Measurements from ENCODE around the gene ADA.
"Not testable (repeated sequence)": the region's sequence is repeated elsewhere in the genome, so short reads cannot be mapped to it uniquely, and the experiment has no call there.

ADA gene

DNA sequence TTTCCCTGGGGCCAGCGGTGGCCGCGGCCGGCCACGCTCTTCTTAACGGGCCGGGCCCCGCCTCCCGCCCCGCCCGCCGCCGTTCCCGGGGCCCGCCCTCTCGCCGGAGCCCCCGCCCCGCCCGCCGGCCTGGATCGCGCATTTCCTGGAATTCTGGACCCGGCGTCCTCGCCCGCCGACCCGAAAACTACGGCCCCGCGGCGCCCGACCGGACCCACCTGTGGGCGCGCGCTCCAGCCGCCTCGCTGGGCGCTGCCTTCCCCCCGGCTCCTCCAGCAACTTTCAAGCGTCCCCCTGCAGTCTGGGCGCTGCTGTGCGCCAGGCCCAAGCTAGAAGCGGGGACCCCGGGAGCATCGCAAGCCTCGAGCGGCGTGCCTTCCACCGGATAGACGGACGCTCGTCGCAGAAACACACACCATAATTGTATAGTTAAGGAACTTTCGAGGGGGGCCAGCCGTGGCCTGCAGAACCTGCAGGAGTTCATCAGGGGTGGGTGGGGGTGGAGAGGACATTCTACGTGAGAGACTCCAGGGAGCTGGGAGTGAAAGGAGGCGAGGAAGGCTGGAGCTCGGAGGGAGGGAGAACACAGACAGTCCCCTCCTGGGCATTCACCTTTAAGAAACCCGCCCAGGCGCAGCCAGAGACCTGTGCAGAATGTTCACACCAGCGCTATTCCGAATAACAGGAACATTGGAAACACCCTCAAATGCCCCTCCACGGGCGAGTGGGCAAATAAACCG is at the start of gene ADA:
ADA (minus strand) TSS at position 16 of the 740 bp plus-strand sequence. CDS start 92 bp downstream, outside the sequence.
- no peak for DNase-seq (ENCODE audit: low read depth)

DNA sequence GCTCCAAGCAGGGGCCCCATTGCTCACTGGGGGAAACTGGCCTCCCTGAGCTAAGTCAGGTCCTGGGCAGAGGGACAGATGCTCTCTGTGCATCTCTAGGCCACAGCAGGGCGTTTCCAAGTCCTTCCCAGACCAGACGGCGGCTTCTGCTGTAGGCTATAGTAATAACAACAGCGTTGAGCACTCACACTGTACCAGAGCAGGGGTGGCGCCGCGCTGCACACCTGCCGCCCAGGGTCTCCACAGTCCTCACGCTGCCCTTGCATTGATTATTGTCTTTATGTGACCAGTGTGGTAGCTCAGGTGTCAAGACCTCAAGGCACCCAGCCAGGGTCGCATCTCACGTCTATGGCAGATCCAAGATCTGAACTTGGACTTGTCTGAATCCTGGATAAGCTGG is 48.8 kb upstream of the ADA start:
- no peak for DNase-seq (ENCODE audit: low read depth)

DNA sequence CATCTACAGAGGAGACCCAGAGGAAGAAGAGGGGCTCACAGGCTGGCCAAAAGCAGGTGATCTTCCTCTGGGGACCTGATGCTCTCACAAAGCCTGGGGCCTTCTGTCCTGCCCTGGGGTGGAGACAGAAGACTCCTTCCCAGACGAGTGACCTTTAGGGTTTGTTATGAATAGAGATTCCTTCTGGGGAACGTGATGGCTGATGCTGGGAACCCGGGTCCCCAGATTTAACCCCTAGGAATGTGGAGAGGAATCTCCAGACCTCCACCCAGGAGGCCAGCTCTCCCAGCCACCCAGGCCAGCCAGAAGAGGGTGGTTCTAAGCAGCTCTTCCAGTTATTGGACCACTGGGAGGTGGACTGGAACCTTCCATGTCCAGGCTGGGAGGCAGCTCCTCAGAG is 46.9 kb upstream of the ADA start:
- no peak for DNase-seq (ENCODE audit: low read depth)

DNA sequence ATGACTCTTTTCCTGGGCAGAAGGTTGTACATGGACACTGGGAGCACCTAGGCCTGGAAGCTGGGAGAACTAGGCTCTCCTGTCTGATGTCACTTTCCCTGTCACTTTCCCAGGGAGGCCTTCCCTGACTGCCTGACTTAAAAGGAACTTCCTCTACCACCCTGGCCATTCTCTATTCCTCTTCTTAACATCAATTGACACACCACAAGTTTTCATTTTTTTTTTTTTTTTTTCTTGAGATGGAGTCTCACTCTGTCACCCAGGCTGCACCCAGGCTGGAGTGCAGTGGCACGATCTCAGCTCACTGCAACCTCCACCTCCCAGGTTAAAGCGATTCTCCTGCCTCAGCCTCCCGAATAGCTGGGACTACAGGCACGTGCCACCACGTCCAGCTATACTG is 45.5 kb upstream of the ADA start:
- not testable (repeated sequence) for DNase-seq (ENCODE audit: low read depth)

DNA sequence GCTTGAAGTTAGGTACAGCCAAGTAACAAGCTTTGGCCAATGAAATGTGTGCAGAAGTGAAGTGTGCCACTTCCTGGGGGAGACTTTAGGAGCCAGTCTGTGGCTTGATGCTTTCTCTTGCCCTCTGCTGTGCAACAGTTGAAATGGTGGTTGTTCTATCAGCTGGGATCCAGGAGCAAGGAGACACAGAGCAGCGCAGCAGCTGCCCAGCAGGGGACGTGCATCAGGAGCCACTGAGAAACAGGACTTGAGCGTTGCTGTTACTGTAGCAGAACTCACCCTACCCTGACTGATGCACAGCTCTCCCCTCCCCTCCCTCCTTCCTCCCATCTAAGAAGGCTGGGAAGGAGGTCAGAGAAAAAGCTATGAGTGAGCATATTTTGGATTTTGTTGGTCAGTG is 44.8 kb upstream of the ADA start:
- DNase-seq (ENCODE audit: low read depth): no peak

DNA sequence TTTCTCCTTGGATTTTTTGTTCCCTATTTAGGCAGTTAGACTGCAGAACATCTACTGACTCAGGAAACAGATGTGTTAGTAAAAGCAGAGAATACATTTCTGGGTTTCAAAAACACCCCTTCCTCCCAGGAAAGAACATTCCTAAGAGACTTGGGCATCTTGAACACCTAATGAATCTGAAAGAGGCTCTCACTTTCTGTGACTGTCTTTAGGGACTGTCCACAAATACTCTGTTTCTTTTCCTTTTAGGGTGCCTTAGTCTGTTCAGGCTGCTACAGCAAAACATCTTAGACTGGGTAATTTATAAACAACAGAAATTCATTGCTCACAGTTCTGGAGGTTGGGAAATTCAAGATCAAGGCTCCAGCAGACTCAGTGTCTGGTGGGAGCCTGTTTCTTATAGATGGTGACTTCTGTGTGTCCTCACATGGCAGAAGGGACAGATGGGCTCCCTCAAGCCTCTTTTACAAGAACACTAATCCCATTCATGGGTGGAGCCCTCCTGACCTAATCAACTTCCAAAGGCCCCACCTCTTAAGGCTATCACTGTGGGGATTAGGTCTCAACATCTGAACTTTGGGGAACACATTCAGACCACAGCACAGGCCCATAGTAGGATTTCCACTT is 44.3 kb upstream of the ADA start:
- no peak for DNase-seq (ENCODE audit: low read depth)

DNA sequence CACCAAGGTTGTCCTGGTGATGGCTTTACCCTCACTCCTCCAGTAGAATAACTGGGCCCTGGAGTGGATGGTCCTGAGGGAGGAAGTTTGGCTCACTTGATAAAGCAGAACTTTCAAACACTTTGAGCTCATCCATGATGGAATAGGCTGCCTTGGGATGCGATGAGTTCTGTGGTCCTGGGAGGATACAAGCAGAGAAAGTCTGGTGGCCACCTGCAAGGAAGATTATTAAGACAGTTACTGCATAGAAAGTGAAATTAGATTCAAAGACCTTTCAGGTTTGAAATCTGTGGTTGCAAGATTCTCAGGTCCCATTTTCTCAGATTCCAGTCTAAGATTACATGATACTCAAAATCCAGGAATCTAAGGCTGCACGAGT is 43.8 kb upstream of the ADA start:
- DNase-seq (ENCODE audit: low read depth): no peak

DNA sequence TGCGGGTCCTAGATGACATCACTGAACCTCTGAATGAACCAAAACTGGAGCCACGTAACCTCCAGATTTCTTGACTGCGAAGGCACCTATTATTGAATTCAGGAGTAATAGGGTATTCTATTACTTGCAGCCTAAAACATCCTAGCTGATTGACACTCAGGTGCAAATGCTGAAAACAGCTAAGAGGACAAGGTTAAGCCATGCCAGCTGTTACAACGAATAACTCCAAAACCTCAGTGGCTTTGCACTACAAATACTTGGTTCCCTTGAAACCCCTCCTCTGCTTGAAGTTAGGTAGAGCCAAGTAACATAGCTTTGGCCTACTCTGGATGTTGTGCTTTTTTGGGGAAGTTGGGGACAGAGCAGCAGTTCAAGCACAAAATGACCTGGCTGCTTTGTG is 42.7 kb upstream of the ADA start:
- no peak for DNase-seq (ENCODE audit: low read depth)

DNA sequence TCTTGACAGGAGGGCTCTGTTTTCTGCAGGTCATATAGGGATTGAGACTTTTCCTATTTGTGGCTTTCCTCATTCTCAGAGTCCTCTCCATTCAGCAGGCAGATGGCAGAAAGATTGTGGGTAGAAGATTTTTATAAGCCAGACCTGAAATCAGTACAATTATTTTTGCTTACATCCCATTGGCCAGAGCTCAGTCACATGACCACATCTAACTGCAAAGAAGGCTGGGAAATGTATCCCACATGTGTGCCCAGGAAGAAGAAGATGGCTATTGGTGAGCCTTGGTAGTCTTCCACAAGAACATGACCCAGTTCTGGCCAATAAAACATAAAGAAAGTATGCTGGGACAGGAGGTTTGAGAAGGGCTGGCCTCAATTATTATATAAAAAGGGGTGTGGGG is 42.1 kb upstream of the ADA start:
- DNase-seq (ENCODE audit: low read depth): no peak

DNA sequence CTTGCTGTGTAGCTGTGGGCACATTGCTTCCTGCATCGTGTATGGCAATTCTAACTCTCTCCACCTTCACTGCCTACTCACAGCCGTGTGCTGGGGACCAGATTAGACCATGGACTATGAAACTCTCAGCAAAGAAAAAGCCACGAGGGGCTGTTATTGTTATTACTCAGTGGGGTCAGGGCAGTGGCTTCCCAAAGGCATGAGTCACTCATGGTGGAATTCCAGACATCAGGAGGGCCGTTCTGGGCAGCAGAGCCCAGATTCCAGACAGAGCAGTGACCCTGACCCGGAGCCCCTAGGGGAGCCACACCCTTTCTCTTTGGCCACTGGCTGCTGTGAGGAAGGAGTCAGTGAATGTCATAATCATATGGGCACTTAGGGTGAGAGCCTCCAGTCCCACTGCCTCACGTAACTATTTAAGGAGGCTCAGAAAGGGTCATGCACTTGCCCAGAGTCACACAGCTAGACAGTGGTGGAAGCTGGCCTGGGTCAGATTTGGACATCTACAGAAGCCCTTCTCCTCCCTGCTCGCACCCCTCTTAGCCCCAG is 41.5 kb upstream of the ADA start:
- no peak for DNase-seq (ENCODE audit: low read depth)

DNA sequence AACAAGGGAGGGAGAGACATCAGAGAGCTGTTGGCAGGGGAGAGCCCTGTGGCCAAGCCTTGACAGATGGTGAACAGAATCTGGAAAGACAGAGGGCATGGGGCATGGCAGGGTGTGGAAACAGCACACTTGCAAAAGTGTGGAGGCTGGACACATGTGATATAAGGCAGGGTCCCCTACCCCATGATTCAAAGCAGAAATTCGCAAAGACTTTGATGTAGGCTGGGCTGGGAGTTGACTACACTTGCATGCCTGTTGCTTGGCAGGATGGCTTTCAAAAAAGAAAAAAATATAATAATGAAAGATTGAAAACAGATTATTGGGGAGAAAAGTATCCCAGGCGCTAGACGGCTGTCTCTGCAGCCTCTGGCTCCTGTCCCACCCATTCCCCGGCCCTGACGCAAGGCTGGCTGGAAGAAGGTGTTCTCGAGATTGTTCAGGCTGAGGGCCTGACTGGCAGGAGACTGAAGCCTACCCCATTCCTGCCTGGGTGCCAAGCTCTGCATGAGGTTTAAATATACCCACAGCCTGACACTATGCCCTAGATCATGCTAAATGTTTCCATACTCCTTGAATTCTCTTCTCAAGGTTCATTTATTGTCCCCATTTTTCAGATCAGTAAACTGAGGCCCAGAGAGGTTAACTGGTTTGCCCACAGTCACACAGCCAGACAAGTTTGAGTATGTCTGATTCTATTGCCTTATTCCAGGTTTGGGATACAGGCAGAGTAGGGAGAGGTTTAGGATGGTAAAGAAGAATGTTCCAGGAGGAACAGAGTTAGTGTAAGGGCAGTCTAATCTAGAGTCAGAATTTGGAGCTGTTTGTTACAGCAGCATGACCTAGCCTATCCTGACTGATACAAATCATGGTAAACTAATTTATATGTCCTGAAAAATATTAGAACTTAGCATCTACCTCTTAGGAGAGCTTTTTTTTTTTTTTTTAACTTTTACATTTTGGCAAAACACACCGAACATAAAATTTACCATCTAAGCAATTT is 40.2 kb upstream of the ADA start:
- no peak for DNase-seq (ENCODE audit: low read depth)

DNA sequence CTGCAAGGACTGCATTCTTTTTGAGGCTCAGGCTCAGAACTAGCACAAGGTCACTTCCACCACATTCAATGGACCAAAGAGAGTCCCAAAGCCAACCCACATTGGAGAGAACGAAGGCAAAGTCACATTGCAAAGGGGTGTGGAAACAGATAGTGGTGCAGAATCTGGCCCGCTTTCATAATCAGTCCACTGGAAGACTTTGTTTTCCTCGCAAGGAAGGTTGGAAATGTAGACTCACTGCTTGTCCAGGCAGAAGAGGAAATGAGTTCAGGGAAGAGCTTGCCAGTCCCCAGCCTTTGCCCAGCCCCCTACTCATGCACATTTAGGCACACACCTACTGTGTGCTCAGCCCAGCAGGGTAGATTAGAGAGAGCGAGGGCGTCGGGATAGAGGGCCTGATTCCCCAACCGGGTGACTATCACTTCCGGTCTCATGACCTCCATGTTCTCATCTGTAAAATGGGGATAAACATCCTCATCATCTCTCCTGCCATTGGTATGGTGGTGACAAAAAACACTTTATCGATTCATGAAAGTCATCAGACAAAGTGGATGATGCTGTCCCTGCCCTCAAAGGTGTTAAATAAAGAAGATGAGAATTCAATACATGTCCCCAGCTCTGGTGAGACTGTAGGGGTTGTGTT is 39.4 kb upstream of the ADA start:
- no peak for DNase-seq (ENCODE audit: low read depth)

DNA sequence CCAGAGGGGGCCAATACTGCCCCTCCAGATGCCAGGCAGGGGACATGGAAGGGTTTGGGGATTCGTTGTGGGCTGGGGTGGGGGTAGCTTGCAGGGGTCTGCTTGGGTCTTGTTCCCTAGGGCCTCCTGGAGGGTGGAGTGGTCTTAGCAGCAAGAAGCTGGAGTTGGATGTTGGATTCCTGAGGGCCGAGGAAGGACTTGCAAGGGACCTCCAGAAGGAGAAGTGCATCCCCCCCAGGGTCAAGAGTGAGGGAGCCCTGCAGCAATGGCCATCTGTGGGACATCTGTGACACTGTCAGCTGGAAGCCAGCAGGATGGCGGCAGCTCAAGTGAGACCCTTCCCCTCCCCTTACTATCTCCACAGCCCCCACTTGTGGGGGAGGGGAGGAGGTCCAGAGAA is 38.3 kb upstream of the ADA start:
- no peak for DNase-seq (ENCODE audit: low read depth)

DNA sequence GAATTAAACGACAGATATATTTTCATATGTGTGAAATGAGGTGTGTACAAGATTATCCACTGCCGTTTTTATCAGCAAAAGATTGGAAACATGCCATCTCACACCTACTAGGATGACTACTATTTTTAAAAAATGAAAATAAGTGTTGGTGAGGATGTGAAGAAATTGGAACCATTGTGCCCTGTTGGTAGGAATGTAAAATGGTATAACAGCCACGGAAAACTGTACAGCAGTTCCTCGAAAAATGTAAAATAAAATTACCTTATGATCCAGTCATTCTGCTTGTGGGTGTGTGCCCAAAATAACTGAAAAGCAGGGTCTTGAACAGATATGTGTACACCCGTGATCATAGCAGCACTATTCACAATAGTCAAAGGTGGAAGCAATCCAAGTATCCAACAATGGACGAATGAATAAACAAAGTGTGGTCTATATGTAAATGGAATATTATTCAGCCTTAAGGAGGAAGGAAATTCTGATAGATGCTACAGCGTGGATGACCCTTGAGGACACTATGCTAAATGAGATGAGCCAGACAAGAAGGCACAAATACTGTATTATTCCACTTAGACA is 36.6 kb upstream of the ADA start:
- no peak for DNase-seq (ENCODE audit: low read depth)

DNA sequence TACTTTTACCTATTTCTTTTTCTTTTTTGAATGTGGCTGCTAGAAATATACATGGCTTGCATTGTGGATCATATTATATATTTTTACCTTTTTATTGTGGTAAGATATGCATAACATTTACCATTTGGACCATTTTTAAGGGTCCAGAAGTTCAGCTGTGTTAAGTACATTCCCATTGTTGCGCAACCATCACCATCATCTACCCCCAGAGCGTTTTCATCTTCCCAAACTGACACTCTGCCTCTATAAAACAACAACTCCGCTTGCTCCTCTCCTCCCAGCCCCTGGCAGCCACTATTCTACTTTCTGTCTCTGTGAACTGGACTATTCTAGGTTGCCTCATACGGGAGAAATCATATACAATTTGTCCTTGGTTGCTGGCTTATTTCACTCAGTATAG is 35.4 kb upstream of the ADA start:
- DNase-seq (ENCODE audit: low read depth): no peak

DNA sequence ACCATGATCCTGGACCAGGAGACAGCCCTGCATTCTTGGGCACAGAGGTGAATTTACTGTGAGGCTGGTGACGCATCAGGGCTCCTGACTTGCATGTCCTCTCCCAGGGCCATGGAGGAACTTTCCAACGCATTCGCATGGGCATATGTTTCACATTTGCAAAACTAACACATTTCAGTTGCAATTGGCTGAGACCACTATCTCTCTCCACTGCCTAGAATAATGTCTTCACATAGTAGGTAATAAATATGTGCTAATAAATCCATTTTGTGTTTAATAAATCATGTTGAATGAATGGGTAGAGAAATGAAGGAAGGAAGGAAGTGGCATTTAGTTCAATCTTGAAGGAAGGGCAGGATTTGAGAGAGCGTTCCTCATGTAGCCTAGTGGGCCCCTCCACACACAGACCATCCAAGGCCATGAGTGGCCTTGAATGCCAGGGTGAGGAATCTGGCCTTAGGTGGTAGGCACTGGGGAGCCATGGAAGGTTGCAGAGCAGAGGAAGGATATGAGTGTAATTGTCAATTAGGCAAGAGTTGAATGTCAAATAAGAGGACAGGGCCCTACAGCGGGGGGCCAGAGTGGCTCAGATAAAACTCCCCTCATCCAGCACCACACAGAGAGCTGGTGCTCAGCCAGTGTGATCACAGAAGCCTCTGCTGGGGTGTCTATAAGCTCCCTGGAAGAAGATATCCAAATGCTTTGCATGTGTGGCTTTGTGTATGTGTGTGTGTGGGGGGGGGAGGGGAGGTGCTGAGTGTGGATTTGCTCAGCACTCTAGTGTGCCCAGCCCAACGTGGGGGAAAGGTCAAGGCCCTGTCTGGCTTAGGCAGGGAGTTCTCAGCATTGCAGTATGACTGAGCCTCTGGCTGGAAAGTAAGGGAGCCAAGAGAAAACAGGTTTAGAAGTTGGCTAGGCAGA is 32.8 kb upstream of the ADA start:
- DNase-seq (ENCODE audit: low read depth): no peak

DNA sequence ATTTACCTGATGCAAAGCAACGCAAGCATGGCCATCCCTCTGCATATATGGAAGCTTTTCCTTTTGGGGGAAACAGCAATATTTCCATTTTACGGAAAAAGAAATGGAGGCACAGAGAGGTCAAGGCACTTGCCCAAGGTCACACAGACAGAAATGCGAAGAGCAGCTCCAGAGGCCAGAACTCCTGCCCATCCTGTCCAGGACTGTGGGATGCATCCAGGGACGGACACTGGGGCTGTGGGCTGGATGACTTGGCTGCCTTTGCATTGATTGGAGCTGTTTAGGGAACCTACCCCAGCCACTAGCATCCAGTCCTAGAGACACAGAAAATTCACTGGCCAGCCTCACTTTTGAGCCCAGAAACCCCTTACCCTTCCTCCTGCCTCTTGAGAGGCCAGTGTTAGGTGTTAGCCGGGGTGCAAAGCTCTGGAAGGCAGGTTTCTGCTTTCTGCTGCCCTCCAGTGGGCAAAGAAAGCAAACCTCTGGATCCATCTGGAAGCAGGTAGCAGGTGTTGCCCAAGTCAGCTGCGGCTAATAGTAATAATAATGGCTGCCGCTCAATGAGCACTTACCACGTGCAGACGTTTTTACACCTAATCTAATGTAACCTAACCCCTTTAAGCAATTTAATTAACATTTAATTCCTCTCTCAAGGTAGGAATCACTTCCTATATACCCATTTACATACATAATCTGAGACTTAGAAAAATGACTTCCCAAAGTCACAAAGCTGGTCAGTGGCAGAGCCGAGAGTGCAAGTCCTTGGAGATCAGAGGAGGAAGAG is 32.0 kb upstream of the ADA start:
- DNase-seq (ENCODE audit: low read depth): peak; percentile 38

DNA sequence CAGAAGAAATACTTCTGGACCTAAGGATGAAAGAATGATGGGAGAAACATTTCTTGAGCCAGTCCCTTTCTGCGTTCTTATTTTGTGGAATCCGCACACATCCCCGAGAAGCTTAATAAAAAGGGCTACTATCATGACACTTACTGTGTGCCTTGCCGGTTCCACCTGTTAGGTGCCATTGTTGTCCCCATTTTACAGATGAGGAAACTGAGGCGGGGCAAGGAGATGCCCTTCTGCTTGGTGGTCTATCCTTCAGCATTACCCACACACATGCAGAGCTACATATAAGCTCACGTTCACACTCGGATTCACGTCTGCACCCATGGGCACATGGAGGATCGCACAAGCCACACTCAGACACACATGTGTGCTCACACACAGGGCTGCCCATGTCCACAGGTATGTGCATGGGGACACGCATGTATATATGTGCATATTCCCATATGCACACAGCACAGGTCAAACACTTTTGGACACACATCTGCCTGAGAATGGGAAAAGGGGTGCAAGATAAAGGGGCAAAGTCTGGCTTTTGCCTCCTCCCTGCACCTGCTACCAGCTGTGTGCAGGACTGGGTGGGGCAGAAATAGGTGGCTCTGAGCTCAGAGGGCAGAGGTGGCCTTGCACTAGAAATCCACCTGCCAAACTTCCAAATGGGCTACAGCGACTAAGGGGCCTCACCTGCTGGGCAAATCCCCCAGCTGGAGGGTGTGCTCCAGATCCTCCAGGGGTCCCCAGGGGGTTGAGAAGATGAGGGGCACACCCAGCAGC is 30.5 kb upstream of the ADA start:
- no peak for DNase-seq (ENCODE audit: low read depth)
